Upper lobe of left lung (tissue), 4 donors: ENCODE measurements around the gene RNF10.

Source experiments
- CTCF ChIP-seq, 6 experiments: fragments of 450-650 bp in 4 of 6; fragments of 200-600 bp in 2 of 6; sonication (generic) in 2 of 6; IDR thresholded peaks; one replicate each; pipeline ENCODE4 v1.5.1; 2016 to 2019; ENCODE audit warnings: antibody characterized with exemption in 6 of 6
- POLR2A ChIP-seq, 4 donors: fragments of 450-650 bp; IDR thresholded peaks; one replicate each; pipeline ENCODE4 v1.5.1; 2016 to 2017; ENCODE audit warnings: antibody characterized with exemption in 4 of 4, mild to moderate bottlenecking in 2 of 4
- POLR2AphosphoS5 ChIP-seq, 2 donors: sonication (generic); formaldehyde crosslinking; IDR thresholded peaks; one replicate each; pipeline ENCODE4 v1.5.1; 2017; ENCODE audit warnings: antibody characterized with exemption in 2 of 2

- TF ChIP-seq POLR2A (IDR thresholded peaks at IDR 0.05) = no peak
- no peak for TF ChIP-seq POLR2AphosphoS5 (IDR thresholded peaks at IDR 0.05)
- no peak for TF ChIP-seq CTCF (IDR thresholded peaks at IDR 0.05)
These were observed 56.7 kb downstream of the RNF10 start for GRCh38 chr12:120590741-120591407.
